ENCODE data around the gene U2AF2. TPM values are rescaled to one million over a fixed set of nuclear protein-coding genes. Genes with fewer than 3 reads are reported as not detected.

U2AF2 gene
- total and polyA plus RNA-seq, 9 of the 15 experiments (the other 6 are each of a cell fraction or from before 2014, with no cell fraction given) = 3.0 to 331 (median 157) TPM

DNA sequence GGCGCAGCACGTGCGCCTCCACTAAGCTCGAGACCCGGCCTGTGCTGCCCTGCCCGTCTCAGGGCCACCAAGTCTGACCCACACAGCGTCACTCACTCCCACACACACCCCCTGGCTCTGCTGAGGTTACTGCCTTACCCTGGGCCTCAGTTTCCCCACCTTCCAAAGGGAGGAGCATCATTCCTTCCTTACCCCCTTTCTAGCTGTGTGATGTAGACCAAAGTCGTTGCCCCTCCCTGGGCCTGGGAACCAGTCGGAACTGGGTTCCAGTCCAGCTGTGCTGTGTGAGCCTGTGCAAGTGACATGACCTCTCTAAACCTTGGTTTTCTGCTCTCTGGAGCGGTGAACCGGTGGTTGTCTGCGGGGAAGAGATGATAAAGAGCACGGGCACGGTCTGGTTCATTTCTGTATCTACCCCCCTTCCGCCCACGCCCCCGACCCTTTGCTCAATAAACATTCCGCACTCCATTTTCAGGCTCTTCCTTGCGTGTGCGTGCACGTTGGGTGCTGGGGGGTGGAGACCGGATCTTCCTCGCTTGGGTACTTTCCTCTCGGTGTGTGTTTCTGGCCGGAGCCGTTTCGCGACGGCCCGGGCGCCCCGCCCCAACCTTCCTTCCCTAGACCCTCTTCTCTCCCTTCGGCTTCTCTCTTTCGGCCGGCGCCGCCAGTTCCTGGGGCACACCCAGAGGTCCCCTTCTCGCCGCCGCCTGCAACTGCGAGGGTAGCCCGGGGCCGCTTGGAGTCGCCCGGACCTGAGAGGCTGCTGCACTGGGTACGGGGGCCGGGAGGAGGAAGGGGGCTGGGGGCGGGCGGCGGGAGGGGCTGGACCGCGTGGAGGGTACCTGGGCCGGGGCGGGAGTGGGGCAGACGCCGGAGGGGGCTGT is 11.6 kb upstream of the U2AF2 start, which contains the start of gene ZNF581 (continued):
- TF ChIP-seq NEUROD1 (IDR thresholded peaks at IDR 0.05; ENCODE audit: borderline replicate concordance, low read depth, low read length, partially characterized antibody) (peak; percentile 84), SMARCC2 (IDR thresholded peaks at IDR 0.05; ENCODE audit: low read depth) (no peak), ZNF77 (CRISPR knock-in tag; IDR thresholded peaks at IDR 0.05) (no peak), RBM14 (IDR thresholded peaks at IDR 0.05; ENCODE audit: borderline replicate concordance, insufficient read depth, low read depth, low read length) (no peak), SAFB (IDR thresholded peaks at IDR 0.05; ENCODE audit: borderline replicate concordance, low read depth, low read length) (no peak), NUFIP1 (IDR thresholded peaks at IDR 0.05; ENCODE audit: partially characterized antibody) (no peak), HDAC3 (IDR thresholded peaks at IDR 0.05; ENCODE audit: borderline replicate concordance, partially characterized antibody) (no peak), SREBF2 (CRISPR knock-in tag; IDR thresholded peaks at IDR 0.05) (no peak), LEF1 (IDR thresholded peaks at IDR 0.05) (no peak), ETV6 (IDR thresholded peaks at IDR 0.05; ENCODE audit: borderline replicate concordance in 1 of 2, low read depth in 2 of 2, low read length in 1 of 2) (no peak), ETV6 (CRISPR knock-in tag; IDR thresholded peaks at IDR 0.05; ENCODE audit: borderline replicate concordance) (no peak), TEAD4 (IDR thresholded peaks at IDR 0.05; ENCODE audit: low read length) (no peak), TEAD4 (CRISPR knock-in tag; IDR thresholded peaks at IDR 0.05; ENCODE audit: borderline replicate concordance) (no peak), MCM2 (IDR thresholded peaks at IDR 0.05; ENCODE audit: low read depth) (no peak)
- TF ChIP-seq, protein P1, sequence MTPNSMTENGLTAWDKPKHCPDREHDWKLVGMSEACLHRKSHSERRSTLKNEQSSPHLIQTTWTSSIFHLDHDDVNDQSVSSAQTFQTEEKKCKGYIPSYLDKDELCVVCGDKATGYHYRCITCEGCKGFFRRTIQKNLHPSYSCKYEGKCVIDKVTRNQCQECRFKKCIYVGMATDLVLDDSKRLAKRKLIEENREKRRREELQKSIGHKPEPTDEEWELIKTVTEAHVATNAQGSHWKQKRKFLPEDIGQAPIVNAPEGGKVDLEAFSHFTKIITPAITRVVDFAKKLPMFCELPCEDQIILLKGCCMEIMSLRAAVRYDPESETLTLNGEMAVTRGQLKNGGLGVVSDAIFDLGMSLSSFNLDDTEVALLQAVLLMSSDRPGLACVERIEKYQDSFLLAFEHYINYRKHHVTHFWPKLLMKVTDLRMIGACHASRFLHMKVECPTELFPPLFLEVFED (CRISPR knock-in tag; conservative IDR thresholded peaks at IDR 0.05) = no peak
- TF ChIP-seq, protein P2, sequence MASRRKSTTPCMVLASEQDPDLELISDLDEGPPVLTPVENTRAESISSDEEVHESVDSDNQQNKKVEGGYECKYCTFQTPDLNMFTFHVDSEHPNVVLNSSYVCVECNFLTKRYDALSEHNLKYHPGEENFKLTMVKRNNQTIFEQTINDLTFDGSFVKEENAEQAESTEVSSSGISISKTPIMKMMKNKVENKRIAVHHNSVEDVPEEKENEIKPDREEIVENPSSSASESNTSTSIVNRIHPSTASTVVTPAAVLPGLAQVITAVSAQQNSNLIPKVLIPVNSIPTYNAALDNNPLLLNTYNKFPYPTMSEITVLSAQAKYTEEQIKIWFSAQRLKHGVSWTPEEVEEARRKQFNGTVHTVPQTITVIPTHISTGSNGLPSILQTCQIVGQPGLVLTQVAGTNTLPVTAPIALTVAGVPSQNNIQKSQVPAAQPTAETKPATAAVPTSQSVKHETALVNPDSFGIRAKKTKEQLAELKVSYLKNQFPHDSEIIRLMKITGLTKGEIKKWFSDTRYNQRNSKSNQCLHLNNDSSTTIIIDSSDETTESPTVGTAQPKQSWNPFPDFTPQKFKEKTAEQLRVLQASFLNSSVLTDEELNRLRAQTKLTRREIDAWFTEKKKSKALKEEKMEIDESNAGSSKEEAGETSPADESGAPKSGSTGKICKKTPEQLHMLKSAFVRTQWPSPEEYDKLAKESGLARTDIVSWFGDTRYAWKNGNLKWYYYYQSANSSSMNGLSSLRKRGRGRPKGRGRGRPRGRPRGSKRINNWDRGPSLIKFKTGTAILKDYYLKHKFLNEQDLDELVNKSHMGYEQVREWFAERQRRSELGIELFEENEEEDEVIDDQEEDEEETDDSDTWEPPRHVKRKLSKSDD (conservative IDR thresholded peaks at IDR 0.05; ENCODE audit: low read length) = no peak
- TF ChIP-seq, protein P3, sequence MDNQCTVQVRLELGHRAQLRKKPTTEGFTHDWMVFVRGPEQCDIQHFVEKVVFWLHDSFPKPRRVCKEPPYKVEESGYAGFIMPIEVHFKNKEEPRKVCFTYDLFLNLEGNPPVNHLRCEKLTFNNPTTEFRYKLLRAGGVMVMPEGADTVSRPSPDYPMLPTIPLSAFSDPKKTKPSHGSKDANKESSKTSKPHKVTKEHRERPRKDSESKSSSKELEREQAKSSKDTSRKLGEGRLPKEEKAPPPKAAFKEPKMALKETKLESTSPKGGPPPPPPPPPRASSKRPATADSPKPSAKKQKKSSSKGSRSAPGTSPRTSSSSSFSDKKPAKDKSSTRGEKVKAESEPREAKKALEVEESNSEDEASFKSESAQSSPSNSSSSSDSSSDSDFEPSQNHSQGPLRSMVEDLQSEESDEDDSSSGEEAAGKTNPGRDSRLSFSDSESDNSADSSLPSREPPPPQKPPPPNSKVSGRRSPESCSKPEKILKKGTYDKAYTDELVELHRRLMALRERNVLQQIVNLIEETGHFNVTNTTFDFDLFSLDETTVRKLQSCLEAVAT (IDR thresholded peaks at IDR 0.05) = 0 out of 4 replicates have a peak, but pooled peaks have one; percentile 15 to 17
- TF ChIP-seq, protein P4, sequence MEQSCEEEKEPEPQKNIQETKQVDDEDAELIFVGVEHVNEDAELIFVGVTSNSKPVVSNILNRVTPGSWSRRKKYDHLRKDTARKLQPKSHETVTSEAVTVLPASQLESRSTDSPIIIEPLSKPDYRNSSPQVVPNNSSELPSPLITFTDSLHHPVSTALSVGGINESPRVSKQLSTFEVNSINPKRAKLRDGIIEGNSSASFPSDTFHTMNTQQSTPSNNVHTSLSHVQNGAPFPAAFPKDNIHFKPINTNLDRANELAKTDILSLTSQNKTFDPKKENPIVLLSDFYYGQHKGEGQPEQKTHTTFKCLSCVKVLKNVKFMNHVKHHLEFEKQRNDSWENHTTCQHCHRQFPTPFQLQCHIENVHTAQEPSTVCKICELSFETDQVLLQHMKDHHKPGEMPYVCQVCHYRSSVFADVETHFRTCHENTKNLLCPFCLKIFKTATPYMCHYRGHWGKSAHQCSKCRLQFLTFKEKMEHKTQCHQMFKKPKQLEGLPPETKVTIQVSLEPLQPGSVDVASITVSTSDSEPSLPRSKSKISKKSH (CRISPR knock-in tag; IDR thresholded peaks at IDR 0.05) = no peak
- TF ChIP-seq, protein P5, sequence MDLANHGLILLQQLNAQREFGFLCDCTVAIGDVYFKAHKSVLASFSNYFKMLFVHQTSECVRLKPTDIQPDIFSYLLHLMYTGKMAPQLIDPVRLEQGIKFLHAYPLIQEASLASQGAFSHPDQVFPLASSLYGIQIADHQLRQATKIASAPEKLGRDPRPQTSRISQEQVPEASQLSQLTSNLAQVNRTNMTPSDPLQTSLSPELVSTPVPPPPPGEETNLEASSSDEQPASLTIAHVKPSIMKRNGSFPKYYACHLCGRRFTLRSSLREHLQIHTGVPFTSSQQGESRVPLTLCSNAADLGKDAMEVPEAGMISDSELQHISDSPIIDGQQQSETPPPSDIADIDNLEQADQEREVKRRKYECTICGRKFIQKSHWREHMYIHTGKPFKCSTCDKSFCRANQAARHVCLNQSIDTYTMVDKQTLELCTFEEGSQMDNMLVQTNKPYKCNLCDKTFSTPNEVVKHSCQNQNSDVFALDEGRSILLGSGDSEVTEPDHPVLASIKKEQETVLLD (IDR thresholded peaks at IDR 0.05) = peak; percentile 66; the same call in 1 of the 2 replicates

Measured in K562 (cell line).